GM18505 (cell line): ENCODE measurements around the gene MED10.

ENCODE experiments used
- ATAC-seq: cut with Tn5 transposase; IDR thresholded peaks from one replicate; pipeline ENCODE4 v1.9.1; 2021; ENCODE audit not compliant: unreplicated experiment
- POLR2A ChIP-seq: IDR thresholded peaks from 4 replicates; pipeline ENCODE4 v1.6.1; 2011; ENCODE audit warnings: borderline replicate concordance; ENCODE audit not compliant: insufficient read depth, insufficient read length; ENCODE audit errors: extremely low read depth

MED10 gene

DNA sequence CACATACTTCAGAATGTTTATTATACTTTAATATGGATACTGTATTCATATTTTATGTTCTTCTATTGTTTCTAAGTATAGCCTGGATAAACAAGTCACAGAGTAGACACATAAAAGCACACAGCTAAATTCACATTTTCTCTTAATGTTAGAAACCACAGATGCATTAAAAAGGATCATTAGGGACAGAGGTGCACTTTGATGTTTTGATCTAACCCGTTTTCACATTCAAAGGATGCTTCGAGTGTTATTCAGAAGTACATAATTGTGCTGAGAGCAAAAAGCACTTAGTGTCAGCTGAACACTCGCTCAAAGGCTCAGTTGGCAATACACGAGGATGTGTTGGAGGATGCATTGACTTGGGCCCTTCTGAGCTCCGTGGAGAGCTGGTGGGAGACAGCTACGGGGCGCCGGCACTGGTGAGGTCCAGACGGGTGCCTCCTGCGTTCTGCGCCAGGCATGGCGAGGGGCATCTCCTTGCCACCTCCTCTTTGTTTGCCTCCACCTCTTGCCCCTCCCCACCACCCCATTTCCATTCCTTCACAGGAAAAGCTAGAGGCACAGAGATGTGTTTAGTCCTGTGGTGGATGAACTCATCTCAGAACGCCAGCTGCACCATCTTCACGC is 35.5 kb downstream of the MED10 start:
- ATAC-seq: no peak

DNA sequence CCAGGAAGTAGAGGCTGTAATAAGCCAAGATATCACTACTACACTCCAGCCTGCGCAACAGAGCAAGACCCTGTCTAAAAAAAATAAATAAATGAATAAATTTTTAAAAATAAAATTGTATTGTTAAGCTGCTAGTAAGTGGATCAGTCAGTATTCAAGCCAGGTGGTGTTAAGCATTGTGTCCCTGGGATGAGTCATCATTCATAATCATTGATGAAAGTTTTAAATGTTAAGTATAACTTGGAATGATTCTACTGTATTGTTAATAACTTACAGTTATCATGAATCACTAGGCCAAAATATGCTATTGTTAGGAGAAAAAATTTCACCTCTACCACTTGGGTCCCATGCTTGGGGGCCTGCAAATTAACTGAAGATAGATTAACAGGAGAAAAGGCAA is 38.2 kb downstream of the MED10 start:
- no peak for ATAC-seq

More for the DNA sequence above, 35.5 kb downstream of the MED10 start:
- TF ChIP-seq POLR2A: no peak

DNA sequence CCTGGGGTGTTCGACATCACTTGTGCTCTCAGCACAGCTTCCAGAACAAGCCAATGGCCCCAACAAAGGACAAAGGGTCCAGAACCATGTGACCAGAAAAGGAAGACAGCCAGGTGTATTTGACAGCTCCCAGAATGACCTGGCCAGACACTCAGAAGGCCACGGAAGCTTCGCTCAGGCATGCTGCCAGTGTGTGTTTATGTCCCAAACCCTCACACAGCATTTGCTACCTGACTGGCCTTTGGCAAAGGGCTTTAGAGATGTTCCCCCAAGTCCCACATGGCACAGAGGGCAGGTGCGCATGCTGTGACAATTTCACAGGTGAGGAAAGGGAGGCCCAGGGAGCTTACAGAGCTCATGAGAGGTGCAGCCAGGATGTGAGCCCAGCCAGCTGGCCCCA is 39.5 kb downstream of the MED10 start:
- ATAC-seq: no peak
- no peak for TF ChIP-seq POLR2A

More for the DNA sequence above, 38.2 kb downstream of the MED10 start:
- TF ChIP-seq POLR2A: no peak

DNA sequence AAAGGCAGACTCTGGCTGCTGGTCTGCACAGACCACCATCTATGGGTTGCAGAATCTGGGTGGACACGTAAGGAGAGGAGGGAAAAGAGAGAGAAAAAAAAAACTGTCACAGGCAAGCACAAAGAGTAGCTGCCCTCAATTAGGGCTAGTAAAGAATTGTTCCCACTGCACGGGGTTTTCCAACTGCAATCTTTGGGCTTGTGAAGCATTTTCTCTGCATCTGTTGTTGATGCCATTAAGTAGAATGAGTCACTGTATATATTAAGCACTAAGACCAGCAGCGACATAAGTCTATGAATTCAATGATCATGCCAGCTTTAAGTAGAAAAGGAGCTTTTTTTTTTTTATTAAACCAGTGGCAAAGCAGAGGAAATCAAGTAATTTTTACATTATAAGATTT is 40.2 kb downstream of the MED10 start:
- ATAC-seq: no peak
- TF ChIP-seq POLR2A: no peak

DNA sequence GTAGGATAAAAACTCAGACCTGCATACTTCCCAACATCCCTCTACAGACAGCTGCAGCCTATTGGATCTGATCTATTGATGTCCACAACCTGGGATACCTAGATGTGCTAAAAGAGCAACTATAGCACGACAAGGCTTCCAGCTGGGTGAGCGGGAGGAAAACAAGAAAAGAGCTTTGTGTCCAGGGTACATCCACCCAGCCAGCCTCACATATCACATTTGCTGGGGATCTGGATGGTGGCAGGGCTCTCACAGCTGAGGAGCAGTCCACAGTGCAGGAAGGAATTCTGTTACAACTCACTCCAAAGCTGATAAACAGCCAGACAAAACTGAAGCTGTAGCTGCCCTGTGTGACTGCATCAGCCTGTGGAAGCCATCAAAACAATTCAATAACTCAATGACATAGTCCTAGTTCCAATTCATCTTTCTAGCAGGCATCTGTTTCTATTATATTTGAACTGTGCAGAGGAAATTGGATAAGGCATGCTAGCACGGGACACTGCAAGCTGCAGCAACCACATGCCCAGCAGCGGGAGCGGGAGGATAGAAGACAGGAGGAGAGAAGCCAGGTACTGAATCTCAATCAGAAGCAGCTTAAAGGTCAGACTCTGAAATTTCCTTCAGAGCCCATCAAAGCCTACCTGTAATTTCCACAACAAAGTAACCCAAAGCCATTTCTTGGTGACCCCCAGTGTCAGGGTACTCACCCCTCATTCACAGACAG is 45.0 kb downstream of the MED10 start:
- no peak for ATAC-seq
- no peak for TF ChIP-seq POLR2A

DNA sequence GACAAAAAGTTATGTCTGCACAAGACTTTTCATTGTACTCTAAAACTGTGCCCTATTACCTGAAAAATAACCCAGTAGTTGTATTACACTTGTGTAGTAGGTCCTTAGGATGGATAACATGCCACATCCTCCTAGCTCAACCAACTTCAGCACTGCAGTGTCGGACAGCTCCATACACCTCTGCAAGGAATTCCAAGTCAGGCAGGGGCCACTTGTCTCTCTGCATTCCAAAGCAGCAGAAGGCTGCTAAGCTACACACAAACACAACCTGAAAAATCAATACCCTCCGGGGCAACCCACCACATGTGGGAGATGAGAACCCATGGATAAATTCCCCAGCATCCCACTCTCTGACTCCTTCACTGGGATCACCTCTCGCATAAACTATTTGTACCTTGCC is 50.2 kb downstream of the MED10 start:
- ATAC-seq: no peak
- no peak for TF ChIP-seq POLR2A

DNA sequence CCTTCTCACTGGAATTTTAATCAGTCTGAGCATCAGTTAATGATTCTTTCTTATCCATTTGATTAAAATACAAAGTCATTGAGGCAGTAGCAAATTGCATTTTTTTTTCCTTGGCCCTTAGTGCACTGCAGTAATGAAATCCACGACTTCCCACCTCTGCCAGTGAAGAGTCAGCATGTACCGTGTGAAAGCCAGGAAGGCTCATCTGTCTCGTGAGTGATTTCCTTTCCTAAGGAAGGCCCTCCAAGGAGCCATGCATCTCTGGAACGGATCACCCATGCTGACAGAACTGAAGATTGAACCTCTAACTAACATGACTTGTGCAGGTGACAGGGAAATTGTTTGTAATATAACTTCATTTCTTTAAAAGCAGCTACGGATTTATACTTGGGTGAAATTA is 51.6 kb downstream of the MED10 start:
- ATAC-seq: no peak
- no peak for TF ChIP-seq POLR2A

DNA sequence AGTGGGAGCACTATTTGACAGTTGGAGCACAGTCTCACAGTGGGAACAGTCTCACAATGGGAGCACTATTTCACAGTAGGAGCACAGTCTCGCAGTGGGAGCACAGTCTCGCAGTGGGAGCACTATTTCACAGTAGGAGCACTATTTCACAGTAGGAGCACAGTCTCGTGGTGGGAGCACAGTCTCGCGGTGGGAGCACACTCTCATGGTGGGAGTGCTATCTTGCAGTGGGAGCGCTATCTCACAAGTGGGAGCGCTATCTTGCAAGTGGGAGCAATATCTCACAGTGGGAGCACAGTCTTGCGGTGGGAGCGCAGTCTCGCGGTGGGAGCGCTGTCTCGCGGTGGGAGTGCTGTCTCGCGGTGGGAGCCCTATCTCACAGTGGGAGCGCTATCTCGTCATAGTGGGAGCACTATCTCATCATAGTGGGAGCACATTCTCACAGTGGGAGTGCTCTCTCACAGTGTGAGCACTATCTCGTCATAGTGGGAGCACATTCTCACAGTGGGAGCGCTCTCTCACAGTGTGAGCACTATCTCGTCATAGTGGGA is 56.1 kb downstream of the MED10 start:
- no peak for ATAC-seq

More for the DNA sequence above, 56.1 kb downstream of the MED10 start:
- TF ChIP-seq POLR2A: no peak
